WERI-Rb-1 (cell line): ENCODE measurements around the gene DAP.

ENCODE experiments used
- DNase-seq: peaks from one replicate; pipeline ENCODE4 v3.0.0-alpha.2; 2020
- H3K27ac ChIP-seq: fragments of 250-450 bp; sonication (Bioruptor Pico); 2 replicates; pipeline ENCODE4 v1.5.1; 2020; ENCODE audit warnings: mild to moderate bottlenecking, moderate library complexity
- H3K27me3 ChIP-seq: fragments of 250-450 bp; sonication (Bioruptor Pico); 2 replicates; pipeline ENCODE4 v1.5.1; 2021; ENCODE audit warnings: mild to moderate bottlenecking, low read depth, moderate library complexity; ENCODE audit not compliant: insufficient read depth, severe bottlenecking
- H3K36me3 ChIP-seq: fragments of 250-450 bp; sonication (Bioruptor Pico); 2 replicates; pipeline ENCODE4 v1.5.1; 2020; ENCODE audit warnings: mild to moderate bottlenecking, moderate library complexity
- H3K4me3 ChIP-seq: 2 replicates; pipeline ENCODE4 v1.5.1; 2011; ENCODE audit warnings: low read depth, mild to moderate bottlenecking, control low read depth, low read length
- H3K9me3 ChIP-seq: fragments of 250-450 bp; sonication (Bioruptor Pico); 2 replicates; pipeline ENCODE4 v1.5.1; 2021; ENCODE audit warnings: mild to moderate bottlenecking, moderate library complexity; ENCODE audit not compliant: severe bottlenecking
- TF ChIP-seq, protein P1 (sequence below): IDR thresholded peaks from 2 replicates; pipeline ENCODE4 v1.5.1; 2011; ENCODE audit warnings: low read depth, mild to moderate bottlenecking, control low read depth, inconsistent platforms, low read length

Gene DAP

DNA sequence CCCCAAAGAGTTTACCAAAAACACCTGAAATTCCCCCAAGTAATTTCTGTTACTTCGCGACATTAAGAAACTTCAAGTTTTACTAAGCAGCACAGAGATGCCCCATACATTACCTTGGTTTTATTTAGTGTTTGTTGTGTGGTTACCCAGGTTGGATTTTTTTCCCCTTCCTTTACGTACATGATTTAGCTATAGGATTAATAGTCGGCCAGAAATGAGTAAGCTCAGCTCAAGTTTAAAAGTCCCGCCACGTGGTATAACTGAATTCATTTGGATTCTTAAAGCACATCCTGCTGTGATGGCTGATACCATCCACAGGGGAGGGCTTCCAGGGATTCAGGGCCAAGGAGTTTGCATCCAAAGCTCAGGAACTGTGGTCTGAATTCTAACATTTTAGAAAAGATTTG, 75.9 kb downstream of the DAP start:
- peaks cover 19% of the 10 kb centered on the region for H3K36me3 ChIP-seq
- H3K27me3 ChIP-seq = no peaks in the 10 kb centered on the region
- DNase-seq = no peak

DNA sequence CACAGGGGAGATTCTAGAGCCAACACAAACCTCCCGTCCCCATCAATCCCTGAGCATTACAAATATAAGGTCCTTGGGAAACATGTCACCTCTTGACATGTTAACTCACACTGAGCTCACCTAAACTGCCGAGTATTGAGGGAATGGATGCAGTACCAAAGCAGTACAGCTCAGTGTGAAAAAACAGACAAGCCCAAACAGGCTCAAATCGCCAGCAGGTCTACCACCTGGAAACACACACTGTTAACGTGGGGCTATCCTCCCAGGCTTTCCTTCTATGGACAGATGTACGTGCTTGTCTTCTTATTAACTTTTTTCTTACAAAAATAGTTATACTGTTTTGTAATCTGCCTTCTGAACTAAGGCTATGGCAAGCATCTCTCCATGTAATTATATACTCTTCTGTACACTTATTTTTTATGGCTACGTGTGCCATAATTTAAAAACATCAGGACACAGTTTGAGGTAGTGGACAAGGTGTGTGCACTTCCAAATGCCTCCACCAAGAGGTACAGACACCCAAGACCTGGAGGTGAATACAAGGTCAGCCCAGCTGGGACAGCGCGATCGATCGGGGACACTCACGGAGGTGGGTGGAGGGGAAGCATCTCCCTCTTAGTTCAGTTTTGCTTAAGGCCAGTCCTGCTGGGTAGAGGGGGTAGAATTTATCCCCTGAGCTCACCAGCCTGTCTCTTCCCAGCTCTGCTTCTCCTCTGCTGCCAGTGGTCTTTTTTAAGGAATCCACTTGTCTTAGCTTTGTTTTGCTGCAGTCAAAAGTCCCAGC, 76.5 kb downstream of the DAP start:
- Histone ChIP-seq H3K27ac (no peak overlapping the region), H3K27me3 (no peaks in the 10 kb centered on the region), H3K36me3 (peaks cover 25% of the 10 kb centered on the region), H3K4me3 (no peak overlapping the region), H3K9me3 (no peaks in the 10 kb centered on the region)
- TF ChIP-seq, protein P1, sequence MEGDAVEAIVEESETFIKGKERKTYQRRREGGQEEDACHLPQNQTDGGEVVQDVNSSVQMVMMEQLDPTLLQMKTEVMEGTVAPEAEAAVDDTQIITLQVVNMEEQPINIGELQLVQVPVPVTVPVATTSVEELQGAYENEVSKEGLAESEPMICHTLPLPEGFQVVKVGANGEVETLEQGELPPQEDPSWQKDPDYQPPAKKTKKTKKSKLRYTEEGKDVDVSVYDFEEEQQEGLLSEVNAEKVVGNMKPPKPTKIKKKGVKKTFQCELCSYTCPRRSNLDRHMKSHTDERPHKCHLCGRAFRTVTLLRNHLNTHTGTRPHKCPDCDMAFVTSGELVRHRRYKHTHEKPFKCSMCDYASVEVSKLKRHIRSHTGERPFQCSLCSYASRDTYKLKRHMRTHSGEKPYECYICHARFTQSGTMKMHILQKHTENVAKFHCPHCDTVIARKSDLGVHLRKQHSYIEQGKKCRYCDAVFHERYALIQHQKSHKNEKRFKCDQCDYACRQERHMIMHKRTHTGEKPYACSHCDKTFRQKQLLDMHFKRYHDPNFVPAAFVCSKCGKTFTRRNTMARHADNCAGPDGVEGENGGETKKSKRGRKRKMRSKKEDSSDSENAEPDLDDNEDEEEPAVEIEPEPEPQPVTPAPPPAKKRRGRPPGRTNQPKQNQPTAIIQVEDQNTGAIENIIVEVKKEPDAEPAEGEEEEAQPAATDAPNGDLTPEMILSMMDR = no peak
- DNase-seq = no peak

More for the DNA sequence above, 75.9 kb downstream of the DAP start:
- Histone ChIP-seq H3K27ac (no peak overlapping the region), H3K4me3 (no peak overlapping the region), H3K9me3 (no peaks in the 10 kb centered on the region)
- TF ChIP-seq, protein P1 = no peak

DNA sequence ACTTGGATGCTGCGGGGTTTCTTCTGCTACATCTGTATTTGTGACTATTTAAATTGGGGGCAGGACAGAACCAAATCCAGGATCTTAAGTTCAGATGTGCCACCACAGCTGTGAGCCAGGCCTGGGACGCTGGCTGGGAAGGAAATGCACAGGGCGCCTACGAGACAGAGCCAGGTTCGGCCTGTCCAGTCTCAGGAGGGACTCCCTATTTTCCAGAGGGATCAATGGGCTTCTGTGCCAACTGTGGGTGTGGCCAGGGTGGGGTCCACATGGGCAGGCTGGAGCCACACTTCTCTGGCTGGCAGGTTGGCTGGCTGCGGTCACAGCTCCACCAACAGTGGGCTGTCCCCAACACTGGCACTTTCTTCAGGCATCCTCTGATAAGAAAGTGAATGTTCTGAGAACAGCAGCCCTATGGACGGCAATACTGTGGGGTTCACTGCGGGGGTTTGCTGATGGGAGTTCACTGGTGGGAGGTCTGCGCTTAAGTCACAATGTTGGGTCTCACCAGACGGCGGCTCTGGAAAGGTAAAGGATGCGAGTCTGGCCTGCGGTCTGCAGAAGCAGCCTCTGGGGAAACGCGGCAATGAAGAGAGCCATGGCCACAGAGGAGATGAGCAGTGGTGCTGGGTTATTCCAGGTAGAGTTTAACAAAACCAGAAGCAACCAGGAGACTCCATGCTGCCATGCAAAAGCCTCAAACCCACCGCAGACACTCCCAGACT, 78.1 kb downstream of the DAP start:
- Histone ChIP-seq H3K36me3 (peaks cover 26% of the 10 kb centered on the region), H3K9me3 (no peaks in the 10 kb centered on the region), H3K4me3 (no peak overlapping the region), H3K27me3 (no peaks in the 10 kb centered on the region), H3K27ac (no peak overlapping the region)
- TF ChIP-seq, protein P1 = no peak
- no peak for DNase-seq

DNA sequence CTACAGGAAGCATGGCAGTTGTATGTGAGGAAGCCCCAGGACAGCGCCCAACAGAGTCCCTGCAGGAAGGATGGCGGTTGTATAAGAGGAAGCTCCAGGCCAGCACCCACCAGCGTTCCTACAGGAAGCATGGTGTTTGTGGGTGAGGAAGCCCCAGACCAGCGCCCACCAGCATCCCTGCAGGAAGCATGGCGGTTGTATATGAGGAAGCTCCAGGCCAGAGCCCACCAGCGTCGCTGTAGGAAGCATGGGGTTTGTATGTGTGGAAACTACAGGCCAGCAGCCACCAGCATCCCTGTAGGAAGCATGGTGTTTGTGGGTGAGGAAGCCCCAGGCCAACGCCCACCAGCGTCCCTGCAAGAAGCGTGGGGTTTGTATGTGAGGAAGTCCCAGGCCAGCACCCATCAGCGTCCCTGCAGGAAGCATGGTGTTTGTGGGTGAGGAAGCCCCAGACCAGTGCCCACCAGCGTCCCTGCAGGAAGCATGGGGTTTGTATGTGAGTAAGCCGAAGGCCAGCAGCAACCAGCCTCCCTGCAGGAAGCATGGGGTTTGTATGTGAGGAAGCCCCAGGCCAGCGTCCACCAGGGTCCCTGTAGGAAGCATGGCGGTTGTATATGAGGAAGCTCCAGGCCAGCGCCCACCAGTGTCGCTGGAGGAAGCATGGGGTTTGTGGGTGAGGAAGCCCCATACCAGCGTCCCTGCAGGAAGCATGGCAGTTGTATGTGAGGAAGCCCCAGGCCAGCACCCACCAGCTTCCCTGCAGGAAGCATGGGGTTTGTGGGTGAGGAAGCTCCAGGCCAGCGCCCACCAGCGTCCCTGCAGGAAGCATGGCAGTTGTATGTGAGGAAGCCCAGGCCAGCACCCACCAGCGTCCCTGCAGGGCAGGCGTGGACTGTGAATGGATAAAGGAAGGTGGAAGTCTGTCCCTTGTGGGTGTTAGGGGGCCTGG, 79.0 kb downstream of the DAP start:
- Histone ChIP-seq H3K27ac (no peak overlapping the region), H3K4me3 (no peak overlapping the region), H3K9me3 (no peaks in the 10 kb centered on the region), H3K36me3 (peaks cover 29% of the 10 kb centered on the region), H3K27me3 (no peaks in the 10 kb centered on the region)
- DNase-seq = no peak
- TF ChIP-seq, protein P1 = no peak

DNA sequence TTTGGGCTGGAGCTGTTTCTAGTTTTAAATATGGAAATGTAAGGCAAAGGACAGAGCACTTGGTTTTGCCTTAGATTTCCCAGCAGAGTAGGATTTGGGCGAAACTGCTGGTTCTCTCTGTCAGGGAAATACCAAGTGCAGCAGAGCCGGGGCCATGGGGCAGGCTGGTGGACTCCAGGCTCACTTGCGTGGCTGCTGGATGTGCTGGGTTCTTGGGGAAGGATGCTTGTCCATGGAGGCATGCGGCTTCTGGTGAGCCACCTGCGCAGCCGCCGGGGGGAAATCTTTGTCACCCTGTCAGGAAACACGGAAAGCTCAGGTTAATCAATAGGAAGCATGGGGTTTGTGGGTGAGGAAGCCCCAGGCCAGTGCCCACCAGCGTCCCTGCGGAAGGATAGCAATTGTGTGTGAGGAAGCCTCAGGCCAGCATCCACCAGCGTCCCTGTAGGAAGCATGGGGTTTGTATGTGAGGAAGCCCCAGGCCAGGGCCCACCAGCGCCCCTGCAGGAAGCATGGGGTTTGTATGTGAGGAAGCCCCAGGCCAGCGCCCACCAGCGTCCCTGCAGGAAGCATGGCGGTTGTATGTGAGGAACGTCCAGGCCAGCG, 80.1 kb downstream of the DAP start:
- DNase-seq = no peak
- peaks cover 29% of the 10 kb centered on the region for H3K36me3 ChIP-seq

More for the DNA sequence above, 80.1 kb downstream of the DAP start:
- Histone ChIP-seq H3K9me3 (no peaks in the 10 kb centered on the region), H3K27ac (no peak overlapping the region), H3K27me3 (no peaks in the 10 kb centered on the region), H3K4me3 (no peak overlapping the region)
- TF ChIP-seq, protein P1 = peak; percentile 54
